HepG2 (cell line): ENCODE results near the gene GPR39. TPM values are rescaled to one million over a fixed set of nuclear protein-coding genes. Genes with fewer than 3 reads are reported as not detected.

ENCODE experiments used
- AHDC1 ChIP-seq: sonication (generic); formaldehyde crosslinking; IDR thresholded peaks from 2 replicates; pipeline ENCODE4 v1.5.1; 2020; ENCODE audit warnings: mild to moderate bottlenecking, missing genetic modification reagents, borderline replicate concordance
- ATF7 ChIP-seq, 2 experiments: fragments of 450-650 bp in 1 of 2; sonication (generic) in 1 of 2; formaldehyde crosslinking in 1 of 2; IDR thresholded peaks; 2 replicates each; pipeline versions ENCODE4 v1.4.0 to v1.6.1; 2016 to 2020; ENCODE audit warnings: antibody characterized with exemption in 1 of 2, mild to moderate bottlenecking in 1 of 2, missing genetic modification reagents in 1 of 2
- CCAR2 ChIP-seq: fragments of 200-400 bp; formaldehyde crosslinking; optimal IDR thresholded peaks from 2 replicates; pipeline ENCODE3; 2018; ENCODE audit warnings: low read depth, mild to moderate bottlenecking, low read length, moderate library complexity
- ESRRA ChIP-seq: sonication (generic); formaldehyde crosslinking; IDR thresholded peaks from 2 replicates; pipeline ENCODE4 v1.5.1; 2020; ENCODE audit warnings: mild to moderate bottlenecking, low read depth, missing genetic modification reagents
- GATAD2A ChIP-seq: IDR thresholded peaks from 2 replicates; pipeline ENCODE4 v1.6.1; 2016
- GLI4 ChIP-seq: sonication (generic); formaldehyde crosslinking; IDR thresholded peaks from 2 replicates; pipeline ENCODE4 v1.5.1; 2020; ENCODE audit warnings: missing genetic modification reagents, mild to moderate bottlenecking, moderate library complexity, borderline replicate concordance
- KAT8 ChIP-seq: IDR thresholded peaks from 2 replicates; pipeline ENCODE4 v1.6.1; 2016; ENCODE audit warnings: missing genetic modification reagents, missing compliant biosample characterization
- NRL ChIP-seq: sonication (generic); formaldehyde crosslinking; IDR thresholded peaks from 2 replicates; pipeline ENCODE4 v1.5.0; 2020; ENCODE audit warnings: missing genetic modification reagents, mild to moderate bottlenecking, moderate library complexity, borderline replicate concordance
- RAD21 ChIP-seq: fragments of 450-650 bp; formaldehyde crosslinking; IDR thresholded peaks from 2 replicates; pipeline ENCODE4 v1.5.0; 2020; ENCODE audit warnings: mild to moderate bottlenecking
- ZFP36 ChIP-seq: fragments of 150-350 bp; IDR thresholded peaks from 2 replicates; pipeline ENCODE4 v1.6.1; 2018; ENCODE audit warnings: borderline replicate concordance, low read length, low read depth; ENCODE audit not compliant: partially characterized antibody
- ZMYM2 ChIP-seq: sonication (generic); formaldehyde crosslinking; IDR thresholded peaks from 2 replicates; pipeline ENCODE4 v1.8.0; 2022; ENCODE audit warnings: mild to moderate bottlenecking, missing genetic modification reagents
- ZNF235 ChIP-seq: sonication (generic); formaldehyde crosslinking; IDR thresholded peaks from 2 replicates; pipeline ENCODE4 v1.8.1; 2023; ENCODE audit warnings: mild to moderate bottlenecking, missing genetic modification reagents, borderline replicate concordance
- ZNF24 ChIP-seq: fragments of 450-650 bp; IDR thresholded peaks from 2 replicates; pipeline ENCODE4 v1.6.1; 2017; ENCODE audit warnings: antibody characterized with exemption, mild to moderate bottlenecking
- ZNF292 ChIP-seq: sonication (generic); formaldehyde crosslinking; IDR thresholded peaks from 2 replicates; pipeline ENCODE4 v1.8.1; 2022; ENCODE audit warnings: mild to moderate bottlenecking, low read depth, missing genetic modification reagents, borderline replicate concordance
- polyA plus RNA-seq, 8 experiments: library from polyadenylated mRNA; depleted of rRNA in 3 of 8; stranded (reverse) in 7 of 8; unstranded in 1 of 8; fragments of >200 nt; fragmentation: Illumina TruSeq in 4 of 8; extraction: Trizol in 4 of 8; gene quantifications; 2 replicates each; pipeline versions ENCODE4 v1.2.1 to v1.2.3, GENCODE V29; 2011 to 2016; ENCODE audit warnings: low read depth in 4 of 8, missing spikeins in 1 of 8, mixed read lengths in 1 of 8; ENCODE audit not compliant: insufficient read depth in 1 of 8
- total RNA-seq, 5 experiments: library from RNA; depleted of rRNA; stranded (reverse); fragments of >200 nt; fragmentation: Illumina TruSeq; extraction: Trizol; gene quantifications; 2 replicates each; pipeline ENCODE4 v1.2.3, GENCODE V29; 2016; ENCODE audit warnings: low read depth in 1 of 5
- TF ChIP-seq, protein P1 (sequence below): sonication (generic); formaldehyde crosslinking; IDR thresholded peaks from 2 replicates; pipeline ENCODE4 v1.4.0; 2020; ENCODE audit warnings: missing genetic modification reagents
- TF ChIP-seq, protein P2 (sequence below): sonication (generic); formaldehyde crosslinking; IDR thresholded peaks from 2 replicates; pipeline ENCODE4 v1.4.0; 2020; ENCODE audit warnings: mild to moderate bottlenecking, missing genetic modification reagents, borderline replicate concordance
- TF ChIP-seq, protein P3 (sequence below): sonication (generic); formaldehyde crosslinking; IDR thresholded peaks from 2 replicates; pipeline ENCODE4 v1.4.0; 2020; ENCODE audit warnings: missing genetic modification reagents, mild to moderate bottlenecking, borderline replicate concordance
- TF ChIP-seq, protein P4 (sequence below): sonication (generic); formaldehyde crosslinking; IDR thresholded peaks from 2 replicates; pipeline ENCODE4 v1.8.0; 2022; ENCODE audit warnings: missing genetic modification reagents, low read depth, mild to moderate bottlenecking, borderline replicate concordance

Gene GPR39
- total and polyA plus RNA-seq, 2 of the 13 experiments (the other 11 are each of a cell fraction or from before 2014, with no cell fraction given) = 0.16 to 0.62 TPM

GRCh38 chr2:132424526-132425121, 8.0 kb downstream of the GPR39 start (continued):
- TF ChIP-seq AHDC1 (CRISPR knock-in tag) (no peak), GLI4 (CRISPR knock-in tag) (no peak), RAD21 (CRISPR knock-in tag) (no peak), ZNF24 (no peak), KAT8 (CRISPR knock-in tag) (0 out of 2 replicates have a peak, but pooled peaks have one; percentile 14), NRL (CRISPR knock-in tag) (no peak), CCAR2 (no peak), ZNF292 (CRISPR knock-in tag) (0 out of 2 replicates have a peak, but pooled peaks have one; percentile 50), ESRRA (no peak), ATF7 (IDR thresholded peaks at IDR 0.05) (no peak), ATF7 (CRISPR knock-in tag; IDR thresholded peaks at IDR 0.05) (no peak), GATAD2A (0 out of 2 replicates have a peak, but pooled peaks have one; percentile 18), ZFP36 (no peak), ZMYM2 (CRISPR knock-in tag) (0 out of 2 replicates have a peak, but pooled peaks have one; percentile 30), ZNF235 (CRISPR knock-in tag) (no peak)
- TF ChIP-seq, protein P1, sequence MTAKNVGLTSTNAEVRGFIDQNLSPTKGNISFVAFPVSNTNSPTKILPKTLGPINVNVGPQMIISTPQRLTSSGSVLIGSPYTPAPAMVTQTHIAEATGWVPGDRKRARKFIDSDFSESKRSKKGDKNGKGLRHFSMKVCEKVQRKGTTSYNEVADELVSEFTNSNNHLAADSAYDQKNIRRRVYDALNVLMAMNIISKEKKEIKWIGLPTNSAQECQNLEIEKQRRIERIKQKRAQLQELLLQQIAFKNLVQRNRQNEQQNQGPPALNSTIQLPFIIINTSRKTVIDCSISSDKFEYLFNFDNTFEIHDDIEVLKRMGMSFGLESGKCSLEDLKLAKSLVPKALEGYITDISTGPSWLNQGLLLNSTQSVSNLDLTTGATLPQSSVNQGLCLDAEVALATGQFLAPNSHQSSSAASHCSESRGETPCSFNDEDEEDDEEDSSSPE = no peak
- TF ChIP-seq, protein P2, sequence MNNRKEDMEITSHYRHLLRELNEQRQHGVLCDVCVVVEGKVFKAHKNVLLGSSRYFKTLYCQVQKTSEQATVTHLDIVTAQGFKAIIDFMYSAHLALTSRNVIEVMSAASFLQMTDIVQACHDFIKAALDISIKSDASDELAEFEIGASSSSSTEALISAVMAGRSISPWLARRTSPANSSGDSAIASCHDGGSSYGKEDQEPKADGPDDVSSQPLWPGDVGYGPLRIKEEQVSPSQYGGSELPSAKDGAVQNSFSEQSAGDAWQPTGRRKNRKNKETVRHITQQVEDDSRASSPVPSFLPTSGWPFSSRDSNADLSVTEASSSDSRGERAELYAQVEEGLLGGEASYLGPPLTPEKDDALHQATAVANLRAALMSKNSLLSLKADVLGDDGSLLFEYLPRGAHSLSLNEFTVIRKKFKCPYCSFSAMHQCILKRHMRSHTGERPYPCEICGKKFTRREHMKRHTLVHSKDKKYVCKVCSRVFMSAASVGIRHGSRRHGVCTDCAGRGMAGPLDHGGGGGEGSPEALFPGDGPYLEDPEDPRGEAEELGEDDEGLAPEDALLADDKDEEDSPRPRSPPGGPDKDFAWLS (CRISPR knock-in tag) = no peak
- TF ChIP-seq, protein P3, sequence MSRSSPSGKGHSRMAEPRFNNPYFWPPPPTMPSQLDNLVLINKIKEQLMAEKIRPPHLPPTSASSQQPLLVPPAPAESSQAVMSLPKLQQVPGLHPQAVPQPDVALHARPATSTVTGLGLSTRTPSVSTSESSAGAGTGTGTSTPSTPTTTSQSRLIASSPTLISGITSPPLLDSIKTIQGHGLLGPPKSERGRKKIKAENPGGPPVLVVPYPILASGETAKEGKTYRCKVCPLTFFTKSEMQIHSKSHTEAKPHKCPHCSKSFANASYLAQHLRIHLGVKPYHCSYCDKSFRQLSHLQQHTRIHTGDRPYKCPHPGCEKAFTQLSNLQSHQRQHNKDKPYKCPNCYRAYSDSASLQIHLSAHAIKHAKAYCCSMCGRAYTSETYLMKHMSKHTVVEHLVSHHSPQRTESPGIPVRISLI = peak; percentile 56; the same call in 1 of the 2 replicates
- TF ChIP-seq, protein P4, sequence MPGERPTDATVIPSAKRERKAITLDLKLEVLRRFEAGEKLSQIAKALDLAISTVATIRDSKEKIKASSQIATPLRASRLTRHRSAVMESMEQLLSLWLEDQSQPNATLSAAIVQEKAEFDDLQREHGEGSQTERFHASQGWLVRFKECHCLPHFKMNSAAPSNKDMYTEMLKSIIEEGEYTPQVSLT (CRISPR knock-in tag) = no peak
